HG02678 (cell line): ENCODE data around the gene NMRK2.
"Not testable (repeated sequence)": the region's sequence is repeated elsewhere in the genome, so short reads cannot be mapped to it uniquely, and the experiment has no call there.

Experiments used
- ATAC-seq: cut with Tn5 transposase; IDR thresholded peaks from one replicate; pipeline ENCODE4 v1.9.1; 2021; ENCODE audit warnings: mild to moderate bottlenecking, moderate library complexity; ENCODE audit not compliant: unreplicated experiment

The NMRK2 gene

DNA sequence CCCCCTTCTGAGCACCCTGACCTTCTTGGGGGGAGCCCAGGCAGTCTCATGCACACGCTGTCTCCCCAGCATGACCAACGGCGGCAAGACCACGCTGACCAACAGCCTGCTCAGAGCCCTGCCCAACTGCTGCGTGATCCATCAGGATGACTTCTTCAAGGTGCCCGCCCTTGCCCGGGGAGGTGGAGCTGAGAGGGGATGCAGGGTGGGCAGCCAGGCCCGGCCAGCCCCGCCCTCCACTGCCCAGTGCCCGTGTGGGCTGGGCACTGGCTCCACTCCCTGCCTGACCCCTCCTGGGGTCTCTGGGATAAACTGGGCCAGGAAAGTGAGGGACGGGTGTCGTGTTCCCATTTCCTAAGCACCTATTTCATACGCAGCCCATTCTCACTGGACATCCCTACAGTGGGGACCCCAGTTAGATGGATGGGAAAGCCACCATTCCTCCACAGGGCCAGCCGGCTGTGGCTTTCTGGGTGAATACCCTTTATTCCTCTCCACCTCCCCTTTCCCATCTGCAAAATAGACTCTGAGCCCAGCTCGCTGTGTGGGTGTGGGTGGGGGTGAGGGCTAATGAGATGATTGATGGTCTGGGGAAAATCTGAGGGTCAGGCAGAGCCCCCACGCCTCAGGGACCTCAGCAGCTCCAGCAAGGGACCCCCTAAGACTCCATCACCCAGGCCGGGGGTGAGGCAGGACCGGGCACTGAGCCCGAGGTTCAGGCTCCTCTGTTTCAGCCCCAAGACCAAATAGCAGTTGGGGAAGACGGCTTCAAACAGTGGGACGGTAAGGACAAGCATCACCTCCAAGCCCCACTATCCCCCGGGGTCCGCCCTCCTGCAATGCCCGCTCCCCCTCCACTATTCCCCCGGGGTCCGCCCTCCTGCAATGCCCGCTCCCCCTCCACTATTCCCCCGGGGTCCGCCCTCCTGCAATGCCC lies 3.9 kb downstream of the NMRK2 start:
- no peak for ATAC-seq

DNA sequence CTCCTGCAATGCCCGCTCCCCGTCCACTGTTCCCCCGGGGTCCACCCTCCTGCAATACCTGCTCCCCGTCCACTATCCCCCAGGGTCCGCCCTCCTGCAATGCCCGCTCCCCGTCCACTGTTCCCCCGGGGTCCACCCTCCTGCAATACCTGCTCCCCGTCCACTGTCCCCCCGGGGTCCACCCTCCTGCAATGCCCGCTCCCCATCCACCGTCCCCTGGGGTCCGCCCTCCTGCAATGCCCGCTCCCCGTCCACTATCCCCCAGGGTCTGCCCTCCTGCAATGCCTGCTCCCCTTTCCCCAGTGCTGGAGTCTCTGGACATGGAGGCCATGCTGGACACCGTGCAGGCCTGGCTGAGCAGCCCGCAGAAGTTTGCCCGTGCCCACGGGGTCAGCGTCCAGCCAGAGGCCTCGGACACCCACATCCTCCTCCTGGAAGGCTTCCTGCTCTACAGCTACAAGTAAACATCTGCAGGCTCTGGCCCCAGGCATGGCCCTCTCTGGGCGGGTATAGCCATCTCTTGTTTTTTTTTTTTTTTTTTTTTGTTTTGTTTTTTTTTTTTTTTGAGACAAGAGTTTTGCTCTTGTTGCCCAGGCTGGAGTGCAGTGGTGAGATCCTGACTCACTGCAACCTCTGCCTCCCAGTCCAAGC lies 5.6 kb downstream of the NMRK2 start:
- not testable (repeated sequence) for ATAC-seq

- no peak for ATAC-seq
Observed at GRCh38 chr19:3942790-3943409, 10.0 kb downstream of the NMRK2 start.

GRCh38 chr19:3944018-3944721 lies 11.3 kb downstream of the NMRK2 start:
- ATAC-seq: no peak

DNA sequence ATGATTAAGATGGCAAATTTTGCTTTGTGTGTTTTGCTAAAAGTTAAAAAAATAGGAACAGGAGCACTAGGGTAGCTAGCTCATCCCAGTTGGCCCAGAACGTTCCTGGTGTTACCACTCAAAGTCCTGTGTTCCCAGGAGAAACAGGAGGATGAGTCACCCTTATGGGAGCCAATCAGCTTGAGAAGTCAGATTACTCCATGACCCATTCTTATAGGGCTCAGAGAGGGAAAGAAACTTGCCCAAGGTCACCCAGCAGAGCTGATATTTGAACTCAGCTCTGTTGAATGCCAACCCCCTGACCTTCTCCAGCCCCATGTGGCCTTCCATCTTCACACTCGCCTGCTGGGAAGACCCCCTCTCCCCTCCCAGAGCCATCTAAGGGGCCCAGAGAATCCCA lies 13.0 kb downstream of the NMRK2 start:
- ATAC-seq: no peak

DNA sequence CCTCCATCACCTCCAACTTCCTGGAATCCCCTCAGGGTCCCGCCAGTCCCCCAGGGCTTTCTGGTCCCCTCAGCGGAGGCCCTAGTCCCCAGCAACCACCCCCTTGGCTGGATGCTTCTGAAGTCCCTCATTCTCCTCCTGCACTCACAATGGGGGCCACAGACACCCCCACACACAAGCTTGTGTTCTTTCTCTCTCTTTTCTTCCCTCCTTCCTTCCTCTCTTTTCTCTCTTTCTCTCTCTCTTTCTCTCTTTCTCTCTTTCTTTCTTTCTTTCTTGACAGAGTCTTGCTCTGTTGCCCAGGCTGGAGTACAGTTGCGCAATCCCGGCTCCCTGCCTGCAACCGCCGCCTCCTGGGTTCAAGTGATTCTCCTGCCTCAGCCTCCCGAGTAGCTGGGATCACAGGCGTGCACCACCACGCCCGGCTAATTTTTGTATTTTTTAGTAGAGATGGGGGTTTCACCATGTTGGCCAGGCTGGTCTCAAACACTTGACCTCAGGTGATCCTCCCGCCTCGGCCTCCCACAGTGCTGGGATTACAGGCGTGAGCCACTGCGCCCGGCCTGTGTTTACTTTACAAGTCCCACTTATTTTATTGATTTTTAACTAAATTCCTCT lies 14.6 kb downstream of the NMRK2 start:
- ATAC-seq: not testable (repeated sequence)

DNA sequence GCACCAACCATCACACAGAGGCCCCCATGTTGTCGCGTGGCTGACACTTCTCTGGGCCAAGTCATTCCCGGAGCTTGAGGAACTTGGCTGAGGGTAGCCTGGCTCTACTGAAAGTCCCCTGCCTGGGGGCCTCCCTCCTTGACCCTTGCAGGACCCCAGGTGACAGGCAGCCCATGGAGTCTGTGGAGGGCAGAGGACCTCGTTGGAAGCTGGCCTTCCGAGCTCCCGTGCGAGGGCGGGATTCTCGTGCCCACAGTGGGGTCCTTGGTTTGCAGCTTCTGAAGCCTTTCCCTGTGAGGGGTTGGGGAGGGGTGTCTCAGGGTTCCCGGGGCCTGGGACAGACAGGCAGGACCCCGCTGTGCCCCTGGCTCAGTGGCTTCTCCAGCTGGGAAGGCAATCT lies 16.4 kb downstream of the NMRK2 start:
- no peak for ATAC-seq

- no peak for ATAC-seq
Observed at GRCh38 chr19:3949997-3950859, 17.4 kb downstream of the NMRK2 start.

DNA sequence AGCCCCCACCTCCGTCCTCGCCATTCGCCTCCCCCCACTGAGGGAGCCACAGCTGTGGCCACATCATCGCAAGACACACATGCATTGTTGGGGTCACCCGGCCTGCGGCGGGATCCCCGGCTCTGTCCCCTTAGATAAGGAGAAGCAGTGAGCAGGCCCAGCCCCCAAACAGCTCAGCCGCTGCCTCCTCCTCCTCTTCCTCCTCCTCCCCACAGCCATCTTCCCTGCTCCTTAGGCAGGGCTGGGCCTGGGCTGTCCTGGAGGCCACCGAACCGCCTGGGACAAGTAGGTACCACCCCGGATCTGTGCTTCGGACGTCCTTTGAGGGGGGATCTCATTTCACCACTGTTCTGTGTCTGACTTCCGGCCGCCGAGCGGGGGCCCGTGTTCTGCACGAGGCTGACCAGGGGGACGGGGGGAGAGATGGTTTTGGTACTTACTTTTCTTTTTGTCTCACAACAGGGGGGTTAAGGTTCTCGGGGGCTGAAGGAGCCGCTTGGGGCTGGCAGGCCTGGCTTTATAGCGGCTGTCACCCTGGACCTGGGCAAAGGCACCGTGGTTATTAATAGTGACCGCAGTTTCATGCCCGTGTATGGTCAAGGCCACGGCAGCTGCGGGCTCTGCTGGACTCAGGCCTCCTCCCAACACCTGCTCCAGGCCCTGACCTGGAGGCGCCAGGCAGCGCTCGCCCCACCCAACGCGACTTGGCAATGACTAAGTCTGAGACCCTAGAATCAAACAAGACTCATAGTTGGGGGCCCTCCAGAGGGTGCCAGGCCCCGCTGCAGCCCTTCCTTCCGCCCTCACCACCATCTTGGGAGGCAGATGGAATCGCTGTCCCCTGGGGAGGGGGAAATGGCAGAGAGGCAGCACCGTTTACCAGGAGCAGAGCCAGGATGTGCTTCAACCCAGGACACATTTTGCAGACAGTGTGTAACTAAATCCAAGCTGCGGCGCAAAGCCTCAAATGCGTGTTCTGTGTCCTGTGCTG lies 18.3 kb downstream of the NMRK2 start:
- no peak for ATAC-seq

GRCh38 chr19:3952755-3953276 lies 19.9 kb downstream of the NMRK2 start:
- not testable (repeated sequence) for ATAC-seq

- ATAC-seq: no peak
Observed at GRCh38 chr19:3954107-3954506, 21.2 kb downstream of the NMRK2 start.

GRCh38 chr19:3955276-3955675 lies 22.4 kb downstream of the NMRK2 start:
- ATAC-seq: not testable (repeated sequence)

GRCh38 chr19:3955688-3956087 lies 22.8 kb downstream of the NMRK2 start:
- no peak for ATAC-seq

DNA sequence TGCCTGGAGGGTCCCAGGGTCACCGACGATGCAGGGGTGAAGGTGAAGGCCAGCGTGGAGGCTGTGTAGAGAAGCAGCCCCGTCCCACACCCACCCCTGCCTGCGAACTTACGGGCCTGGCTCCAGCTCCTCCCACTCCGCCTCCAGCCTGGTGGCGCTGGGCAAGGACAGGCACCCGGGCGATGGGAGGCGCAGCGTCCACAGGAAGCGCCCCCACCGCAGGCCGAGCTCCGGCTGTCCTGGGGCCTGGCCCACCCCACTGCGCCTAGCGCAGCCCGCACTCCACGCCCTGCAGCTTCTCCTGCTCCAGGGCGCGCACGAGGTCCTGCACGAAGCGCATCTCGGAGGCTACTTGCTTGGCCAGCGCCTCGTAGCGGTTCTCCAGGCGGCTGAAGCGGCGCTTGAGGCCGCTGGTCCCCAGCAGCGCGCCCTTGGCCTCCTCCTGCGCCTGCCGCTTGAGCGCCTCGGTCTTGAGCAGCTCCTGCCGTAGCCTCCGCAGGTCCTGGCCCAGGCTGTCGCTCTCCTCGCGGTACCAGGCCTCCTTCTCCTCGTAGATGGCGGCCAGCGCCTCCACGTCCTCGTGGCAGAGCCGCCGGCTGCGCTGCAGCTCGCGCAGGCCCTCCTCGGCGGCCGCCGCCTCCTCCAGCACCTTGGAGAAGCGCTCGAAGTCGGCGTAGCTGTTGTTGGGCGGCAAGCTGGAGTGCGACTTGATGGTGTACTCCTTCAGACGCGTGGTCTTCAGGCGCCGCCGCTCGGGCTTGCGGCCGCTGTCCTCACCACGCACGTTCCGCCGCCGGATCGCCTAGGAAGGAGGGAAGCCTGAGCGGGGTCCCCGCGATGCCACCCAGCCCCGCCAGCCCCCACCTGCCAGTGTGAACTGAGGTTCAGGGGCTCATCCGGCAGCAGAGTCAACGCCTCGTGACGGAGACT lies 26.2 kb downstream of the NMRK2 start:
- no peak for ATAC-seq

DNA sequence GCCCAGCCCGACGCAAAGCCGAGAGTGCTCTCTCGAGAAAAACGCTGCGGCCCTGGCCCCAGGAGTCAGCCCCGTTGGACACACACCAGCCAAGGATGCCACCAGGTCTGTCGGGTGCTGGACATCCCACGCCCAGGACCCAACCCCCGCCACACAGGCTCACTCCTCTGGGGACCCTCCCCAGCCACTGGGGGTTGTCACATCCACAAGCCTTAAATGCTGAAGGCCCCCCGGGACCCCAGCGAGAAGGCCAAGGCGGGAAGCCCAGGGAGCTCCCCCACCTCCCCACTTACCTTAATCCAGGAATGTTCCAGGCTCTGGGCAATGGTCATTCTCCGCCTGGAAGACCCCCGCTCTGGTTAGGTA lies 26.9 kb downstream of the NMRK2 start:
- ATAC-seq: no peak

GRCh38 chr19:3961007-3961406 lies 28.1 kb downstream of the NMRK2 start:
- ATAC-seq: no peak
